ENCODE data around the gene RAB42. TPM values are rescaled to one million over a fixed set of nuclear protein-coding genes. Genes with fewer than 3 reads are reported as not detected.

Gene RAB42
- total and polyA plus RNA-seq, 2 of the 8 experiments (the other 6 are each of a cell fraction or from before 2014, with no cell fraction given) = 12.5 to 16.6 TPM

DNA sequence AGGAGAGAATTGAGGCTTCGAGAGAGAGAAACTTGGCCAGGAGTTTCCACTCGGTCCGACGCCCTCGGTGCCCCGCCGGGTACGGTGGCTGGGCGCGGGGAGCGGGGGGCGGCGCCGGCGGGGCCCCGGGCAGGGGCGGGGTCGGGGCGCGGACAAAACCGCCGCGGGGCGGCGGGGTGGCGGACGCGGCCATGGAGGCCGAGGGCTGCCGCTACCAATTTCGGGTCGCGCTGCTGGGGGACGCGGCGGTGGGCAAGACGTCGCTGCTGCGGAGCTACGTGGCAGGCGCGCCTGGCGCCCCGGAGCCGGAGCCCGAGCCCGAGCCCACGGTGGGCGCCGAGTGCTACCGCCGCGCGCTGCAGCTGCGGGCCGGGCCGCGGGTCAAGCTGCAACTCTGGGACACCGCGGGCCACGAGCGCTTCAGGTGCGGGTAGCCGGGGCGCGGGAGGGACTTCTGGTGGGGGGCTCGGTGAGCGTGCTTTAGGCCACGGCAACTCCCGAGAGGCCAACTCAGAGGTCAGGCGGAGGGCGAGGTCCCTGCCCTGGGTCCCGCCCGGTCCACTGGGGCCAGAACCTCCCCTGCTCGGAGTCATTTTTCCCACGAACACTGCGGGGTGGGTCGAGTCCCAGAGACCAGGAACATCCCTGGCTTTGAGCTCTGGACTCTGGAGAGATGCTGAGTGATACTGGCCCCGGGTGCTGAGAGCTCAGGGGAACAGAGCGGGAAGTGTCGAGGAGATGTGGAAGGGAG is 431 bp downstream of the RAB42 start:
- H3K4me2 ChIP-seq (ENCODE audit: insufficient read depth in 1 of 2, low read depth in 2 of 2, low read length in 2 of 2) = peak overlapping the region; percentile 55 to 87
- H2BK12ac ChIP-seq (ENCODE audit: low read depth, low read length) = no peak overlapping the region; the same call in 1 of the 2 replicates
- H3K9me3 ChIP-seq (ENCODE audit: insufficient read depth in 2 of 2, low read depth in 1 of 2, low read length in 1 of 2) = no peaks in the 10 kb centered on the region; a peak in 1 of 4 replicates
- peak overlapping the region; percentile 40 to 66 (median 56) for H3K4me3 ChIP-seq (ENCODE audit: extremely low read depth in 1 of 4, insufficient read depth in 2 of 4, low read depth in 3 of 4, low read length in 4 of 4)
- H4K5ac ChIP-seq (ENCODE audit: insufficient read length, low read depth, low read length) = no peak overlapping the region
- peaks cover 9 to 18% (median 16%) of the 10 kb centered on the region in 4 experiments for H3K4me1 ChIP-seq (replicated peaks in 1 of 4; ENCODE audit: control insufficient read depth in 3 of 4, insufficient read depth in 4 of 4, low read length in 3 of 4)
- peak overlapping the region; percentile 36 for H3K18ac ChIP-seq (ENCODE audit: extremely low read depth, low read length)
- peak overlapping the region; percentile 45 to 77 (median 54); a peak in 6 of 7 replicates for H3K9ac ChIP-seq (replicated peaks in 1 of 4; ENCODE audit: extremely low read depth in 1 of 4, low read depth in 3 of 4, low read length in 3 of 4)
- H2BK15ac ChIP-seq (ENCODE audit: low read length) = peak overlapping the region; percentile 46; the same call in 1 of the 2 replicates
- H2BK5ac ChIP-seq (ENCODE audit: low read depth, low read length) = no peak overlapping the region
- H3K79me2 ChIP-seq (ENCODE audit: control insufficient read depth in 1 of 2, insufficient read depth in 2 of 2, low read length in 2 of 2) = no peaks in the 10 kb centered on the region; a peak in 1 of 4 replicates
- H3K79me1 ChIP-seq (ENCODE audit: low read depth, low read length) = no peaks in the 10 kb centered on the region
- H2BK20ac ChIP-seq (ENCODE audit: low read length) = no peak overlapping the region
- H2AK5ac ChIP-seq (ENCODE audit: low read depth, low read length) = no peak overlapping the region; the same call in 1 of the 2 replicates
- H3K27ac ChIP-seq (ENCODE audit: low read depth, low read length) = no peak overlapping the region
- H2BK120ac ChIP-seq (replicated peaks; ENCODE audit: low read depth, low read length) = no peak overlapping the region
- no peak overlapping the region for H3K4ac ChIP-seq (replicated peaks; ENCODE audit: insufficient read length, low read depth, low read length)
- H3K36me3 ChIP-seq (ENCODE audit: control insufficient read depth in 2 of 4, insufficient read depth in 4 of 4, low read length in 3 of 4) = no peaks in the 10 kb centered on the region
- H3K23me2 ChIP-seq (ENCODE audit: low read depth, low read length) = no peaks in the 10 kb centered on the region; the same call in none of the 2 replicates
- H4K8ac ChIP-seq (ENCODE audit: extremely low read depth, insufficient read depth, low read length) = no peak overlapping the region; the same call in 1 of the 2 replicates
- peak in 1 of 2 experiments; percentile 55 for DNase-seq (ENCODE audit: low read depth in 1 of 2, low spot score in 2 of 2)
- H3K27me3 ChIP-seq (replicated peaks in 1 of 4; ENCODE audit: control insufficient read depth in 3 of 4, extremely low read depth in 1 of 4, insufficient read depth in 3 of 4, low read length in 3 of 4) = peaks cover 0 to 7% (median 2%) of the 10 kb centered on the region in 4 experiments; a peak in 3 of 7 replicates
- H4K20me1 ChIP-seq (replicated peaks in 1 of 2; ENCODE audit: control insufficient read depth in 1 of 2, insufficient read depth in 2 of 2, low read length in 2 of 2) = no peaks in the 10 kb centered on the region
- no peak overlapping the region for H2AFZ ChIP-seq (ENCODE audit: low read length)
- CTCF ChIA-PET (ENCODE audit: partially characterized antibody) = interaction anchor here (0.6 to 3.1 kb wide), 5 partner anchors 10 to 1523 kb away, joined by 3 to 16 read pairs (median 7); no protein-coding TSS in a partner anchor
- no peak overlapping the region for H4K91ac ChIP-seq (replicated peaks; ENCODE audit: insufficient read length, low read length)
- POLR2A ChIA-PET (ENCODE audit: partially characterized antibody) = interaction anchor here (1.0 to 21.8 kb wide), 9 partner anchors 10 to 144 kb away, joined by 3 to 473 read pairs (median 4); partner anchors contain the start of genes GMEB1, RCC1, RNU11 and TAF12
- no peak for FAIRE-seq
- H3K23ac ChIP-seq (ENCODE audit: insufficient read length) = no peak overlapping the region
- H3K56ac ChIP-seq (replicated peaks; ENCODE audit: insufficient read length, low read depth, low read length) = peak overlapping the region; percentile 25
- no peak overlapping the region for H3K14ac ChIP-seq (ENCODE audit: insufficient read length)
- WGBS, 2 experiments (ENCODE audit: extremely low coverage in 1 of 2, insufficient coverage in 1 of 2, insufficient read length in 1 of 2, insufficient replicate concordance in 2 of 2, low coverage in 1 of 2, low lambda C conversion rate in 2 of 2, missing lambda C conversion rate in 1 of 2) = 3% methylated on average over 46 of the region's 81 CpGs; no CpG with 5 or more reads in 1 of the 2 experiments
- TF ChIP-seq BCL11A (IDR thresholded peaks at IDR 0.05; ENCODE audit: low read depth in 2 of 2, low read length in 2 of 2) (no peak), CREB1 (IDR thresholded peaks at IDR 0.05) (no peak), RBBP5 (IDR thresholded peaks at IDR 0.05; ENCODE audit: borderline replicate concordance, low read depth, low read length) (no peak), RFX5 (IDR thresholded peaks at IDR 0.05; ENCODE audit: borderline replicate concordance, low read depth, low read length) (no peak), TAF1 (IDR thresholded peaks at IDR 0.05; ENCODE audit: low read depth, low read length) (no peak), ASH2L (IDR thresholded peaks at IDR 0.05; ENCODE audit: low read length) (peak; percentile 51), FOSL1 (IDR thresholded peaks at IDR 0.05; ENCODE audit: insufficient read depth, low read depth, low read length) (no peak), KDM4A (IDR thresholded peaks at IDR 0.05; ENCODE audit: low read depth, low read length, severe bottlenecking) (peak; percentile 51), SUZ12 (IDR thresholded peaks at IDR 0.05; ENCODE audit: low read length) (no peak)
- TF ChIP-seq, protein P1, sequence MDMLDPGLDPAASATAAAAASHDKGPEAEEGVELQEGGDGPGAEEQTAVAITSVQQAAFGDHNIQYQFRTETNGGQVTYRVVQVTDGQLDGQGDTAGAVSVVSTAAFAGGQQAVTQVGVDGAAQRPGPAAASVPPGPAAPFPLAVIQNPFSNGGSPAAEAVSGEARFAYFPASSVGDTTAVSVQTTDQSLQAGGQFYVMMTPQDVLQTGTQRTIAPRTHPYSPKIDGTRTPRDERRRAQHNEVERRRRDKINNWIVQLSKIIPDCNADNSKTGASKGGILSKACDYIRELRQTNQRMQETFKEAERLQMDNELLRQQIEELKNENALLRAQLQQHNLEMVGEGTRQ (IDR thresholded peaks at IDR 0.05; ENCODE audit: low read length) = no peak
